ENCODE results near the gene ZBED3.

ZBED3 gene

DNA sequence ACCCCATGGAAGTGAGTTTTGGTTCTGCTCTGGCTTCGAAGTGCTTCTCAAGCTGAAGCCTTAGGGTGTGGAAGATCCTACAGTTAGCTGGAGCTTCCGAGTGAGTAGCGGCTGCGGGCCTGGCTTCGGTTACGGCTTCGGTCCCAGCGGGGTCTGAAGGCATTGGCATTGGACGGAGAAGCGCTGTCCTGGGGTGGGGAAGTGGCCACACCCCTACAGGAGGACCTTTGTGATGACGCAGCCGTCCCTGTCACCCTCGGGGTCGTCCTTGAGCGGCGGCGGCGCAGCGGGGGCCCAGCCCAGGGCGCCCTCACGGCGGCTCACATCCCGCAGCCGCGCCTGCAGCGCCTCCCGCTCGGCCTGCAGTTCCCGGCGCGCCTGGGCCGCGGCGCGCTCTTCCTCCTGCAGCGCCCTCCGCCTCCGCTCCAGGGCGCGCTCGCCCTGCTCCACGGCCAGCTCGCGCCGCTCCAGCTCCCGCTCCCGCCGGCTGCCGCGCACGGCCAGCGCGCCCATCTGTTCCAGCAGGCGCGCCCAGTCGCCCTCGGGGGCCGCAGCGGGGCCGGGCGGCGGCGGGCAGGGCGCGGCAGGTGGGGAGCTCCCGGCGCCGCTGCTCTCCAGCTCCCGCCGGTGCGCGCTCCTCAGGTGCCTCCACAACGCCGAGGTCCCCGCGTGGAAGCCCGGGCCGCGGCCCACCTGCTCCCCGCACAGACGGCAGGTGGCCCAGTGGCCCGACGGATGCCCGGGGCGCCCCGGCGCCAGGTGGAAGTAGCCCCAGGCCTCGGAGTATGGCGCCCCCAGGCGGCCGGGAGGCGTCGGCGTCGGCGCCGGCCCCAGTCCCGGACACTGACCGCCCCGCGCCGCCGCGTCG is 9.9 kb downstream of the ZBED3 start:
- DNase-seq: peak in 11 of 14 donors; percentile 26 to 77 (median 59)

DNA sequence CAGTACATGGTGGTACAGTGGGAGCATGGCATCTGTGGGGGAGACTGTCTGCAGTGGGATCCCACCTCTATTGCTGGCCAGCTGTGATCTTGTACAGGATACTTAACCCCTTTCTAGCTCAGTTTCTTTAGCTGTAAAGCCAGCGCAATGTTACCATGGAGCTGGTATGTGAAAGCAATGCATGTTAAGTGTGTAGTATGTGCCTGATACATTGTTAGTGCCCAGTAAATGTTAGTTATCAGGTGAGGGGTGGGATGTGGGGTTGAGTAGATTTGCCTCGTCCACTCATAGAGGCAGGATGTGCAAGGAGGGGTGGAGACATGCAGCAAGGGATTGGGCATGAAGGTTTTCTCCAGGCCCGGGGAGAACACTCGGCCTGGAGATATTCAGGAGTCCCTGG is 12.3 kb downstream of the ZBED3 start:
- DNase-seq: no peak

DNA sequence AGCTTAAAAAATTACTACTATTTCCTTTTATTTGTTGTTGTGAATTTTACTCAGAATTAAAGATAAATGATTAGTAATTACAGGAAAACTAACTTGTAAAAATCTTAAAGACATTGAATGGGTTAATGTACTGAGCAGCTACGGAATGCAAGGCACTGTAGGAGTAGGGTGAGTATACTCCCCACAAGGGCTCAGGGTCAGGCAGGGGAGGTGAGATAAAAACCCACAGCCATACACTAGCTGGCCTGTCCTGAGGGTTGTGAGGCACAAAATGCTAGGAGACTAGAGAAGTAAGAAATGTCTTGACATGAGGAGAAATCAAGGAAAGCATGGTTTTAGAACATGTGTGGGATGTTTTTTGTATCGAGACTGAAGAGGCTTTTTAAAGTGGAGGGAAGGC is 13.4 kb downstream of the ZBED3 start:
- no peak for DNase-seq

DNA sequence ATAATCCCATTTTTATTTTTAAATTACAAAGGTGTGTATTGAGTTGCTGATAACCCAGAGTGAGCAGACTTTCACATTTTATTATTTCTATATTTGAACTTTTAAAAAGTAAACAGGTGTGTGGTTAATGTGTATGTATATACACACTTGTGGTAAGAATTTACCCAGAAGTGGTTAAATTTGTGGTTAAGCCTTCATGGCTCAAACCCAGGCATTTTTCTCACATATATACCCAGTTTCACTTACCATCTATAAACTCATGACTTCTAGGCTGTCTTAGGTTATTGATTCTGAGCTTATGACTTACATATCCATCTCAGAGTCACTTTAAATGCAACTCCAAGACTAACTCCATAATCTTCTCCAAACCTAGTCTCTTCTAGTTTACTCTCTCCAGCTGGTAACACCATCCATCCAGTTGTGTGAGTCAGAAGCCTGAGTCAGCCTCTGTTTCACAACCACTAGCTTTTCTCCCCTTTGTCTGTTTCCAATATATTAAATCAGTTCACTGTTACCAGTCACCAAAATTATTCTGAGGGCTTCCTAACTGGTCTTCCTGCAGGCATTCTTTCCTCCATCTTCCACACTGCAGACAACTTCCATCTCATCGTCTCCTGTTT is 20.2 kb downstream of the ZBED3 start:
- DNase-seq: no peak

DNA sequence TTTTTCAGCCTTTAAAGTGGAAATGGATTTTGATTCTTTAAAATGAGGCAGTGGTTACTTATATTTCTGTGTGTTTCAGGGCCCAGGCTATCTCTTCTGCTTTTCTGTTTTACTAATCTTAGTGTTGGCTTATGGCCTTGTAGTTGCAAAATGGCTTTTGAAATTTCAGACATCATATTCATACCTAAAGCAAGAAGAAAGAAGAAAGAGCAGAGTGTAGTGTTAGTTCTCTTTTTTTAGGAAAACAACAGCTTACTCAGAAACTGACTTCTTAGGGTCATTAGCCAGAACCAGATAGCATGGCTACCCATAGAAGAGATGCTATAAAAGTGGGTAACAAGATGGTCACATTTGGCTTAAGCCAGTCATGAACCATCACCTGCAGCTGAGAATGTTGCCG is 20.9 kb downstream of the ZBED3 start:
- no peak for DNase-seq

DNA sequence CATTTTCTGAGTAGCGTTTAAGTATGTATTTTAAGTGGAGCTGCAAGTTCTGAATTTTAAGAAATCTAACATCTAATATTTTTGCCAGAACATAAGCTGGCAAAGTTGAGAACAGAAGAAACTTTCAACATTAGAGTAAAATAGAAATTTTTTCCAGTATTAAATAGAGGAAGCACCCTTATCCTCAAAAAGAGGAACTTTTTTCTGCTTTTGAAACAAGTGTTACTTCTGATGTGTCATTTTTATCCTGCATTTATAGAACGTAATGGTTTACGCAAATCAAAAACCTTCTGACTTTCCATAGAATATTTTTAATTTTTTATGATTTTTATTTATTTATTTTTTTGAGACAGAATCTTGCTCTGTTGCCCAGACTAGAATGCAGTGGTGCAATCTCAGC is 21.8 kb downstream of the ZBED3 start:
- DNase-seq: no peak

DNA sequence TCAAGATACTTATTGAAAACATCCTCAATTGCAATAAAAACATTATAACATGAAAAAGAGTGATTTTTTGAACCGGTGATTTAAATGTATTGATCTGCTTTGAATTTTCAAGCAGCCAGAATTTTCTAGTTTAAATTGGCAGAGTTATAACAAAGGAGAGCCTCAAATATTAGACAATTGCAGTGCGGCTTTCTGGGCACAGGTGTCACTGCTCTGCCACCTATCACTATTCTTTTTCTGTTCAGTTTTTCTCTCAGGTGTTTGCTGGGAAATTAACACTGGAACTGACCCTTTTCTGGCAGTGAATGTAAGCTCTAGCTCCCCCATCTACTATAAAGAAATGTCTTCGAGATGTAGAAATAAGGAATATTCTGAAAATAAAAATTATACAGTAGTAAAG is 23.0 kb downstream of the ZBED3 start:
- no peak for DNase-seq

DNA sequence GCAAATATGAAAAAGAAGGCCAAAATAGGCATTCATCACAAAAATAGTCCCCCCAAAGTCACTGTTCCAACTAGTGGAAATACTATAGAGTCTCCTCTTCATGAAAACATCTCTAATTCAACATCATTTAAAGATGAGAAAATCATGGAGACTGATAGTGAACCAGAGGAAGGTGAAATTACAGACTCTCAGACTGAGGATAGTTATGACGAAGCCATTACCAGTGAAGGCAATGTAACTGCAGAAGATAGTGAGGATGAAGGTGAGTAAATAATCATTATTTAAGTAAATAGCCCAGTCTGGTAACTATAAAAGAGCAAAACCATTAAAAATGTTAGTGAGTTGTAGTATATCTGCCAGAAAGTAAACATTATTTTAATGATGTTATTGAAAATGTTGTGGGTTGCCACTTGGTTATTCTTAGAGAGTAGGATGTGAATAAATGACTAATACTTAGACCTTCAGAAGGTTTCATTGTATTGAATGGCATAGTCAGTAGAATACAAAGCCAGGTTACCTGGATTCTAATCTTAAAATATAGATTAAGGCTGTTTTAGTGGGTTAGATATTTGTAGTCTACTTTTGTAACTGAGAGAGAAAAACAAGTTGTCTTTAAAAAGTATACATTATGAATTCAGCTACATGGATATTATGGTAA is 40.5 kb downstream of the ZBED3 start:
- DNase-seq: no peak

DNA sequence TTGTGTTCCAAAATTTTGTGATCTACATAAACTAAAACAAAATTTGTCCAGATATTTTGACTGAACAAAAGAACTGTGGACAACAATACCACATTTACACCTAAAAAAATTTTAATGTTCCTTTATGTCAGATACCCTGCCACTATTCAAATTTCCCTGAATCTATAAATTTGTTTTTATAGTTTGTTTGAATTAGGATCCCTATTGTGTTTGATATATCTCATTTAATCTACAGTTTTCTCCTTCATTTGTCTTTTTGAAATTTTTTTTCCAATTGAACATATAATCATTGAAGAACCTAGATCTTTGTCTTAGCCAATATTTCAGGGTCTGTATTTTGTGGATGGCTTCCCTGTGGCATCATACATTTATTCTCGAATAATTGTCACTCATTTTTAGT is 51.1 kb downstream of the ZBED3 start:
- no peak for DNase-seq

DNA sequence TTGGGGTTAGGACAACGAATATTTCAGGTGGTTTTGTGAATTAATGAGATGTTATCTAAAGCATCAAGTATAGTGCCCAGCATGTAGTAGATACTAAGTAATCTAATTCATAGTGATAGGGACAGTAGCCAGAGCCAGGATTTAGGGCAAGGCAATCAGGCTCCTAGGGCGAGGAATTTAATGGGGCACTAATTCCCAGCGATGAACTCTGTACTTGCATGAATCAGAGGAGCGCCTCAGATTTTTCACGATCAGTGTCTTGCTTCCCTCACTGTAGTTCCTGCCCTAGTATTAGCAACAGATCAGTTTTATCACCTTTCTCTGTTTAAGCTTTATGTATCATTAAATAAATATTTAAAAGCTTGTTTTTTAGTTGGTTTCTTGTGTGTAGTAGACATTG is 53.7 kb downstream of the ZBED3 start:
- DNase-seq: no peak

DNA sequence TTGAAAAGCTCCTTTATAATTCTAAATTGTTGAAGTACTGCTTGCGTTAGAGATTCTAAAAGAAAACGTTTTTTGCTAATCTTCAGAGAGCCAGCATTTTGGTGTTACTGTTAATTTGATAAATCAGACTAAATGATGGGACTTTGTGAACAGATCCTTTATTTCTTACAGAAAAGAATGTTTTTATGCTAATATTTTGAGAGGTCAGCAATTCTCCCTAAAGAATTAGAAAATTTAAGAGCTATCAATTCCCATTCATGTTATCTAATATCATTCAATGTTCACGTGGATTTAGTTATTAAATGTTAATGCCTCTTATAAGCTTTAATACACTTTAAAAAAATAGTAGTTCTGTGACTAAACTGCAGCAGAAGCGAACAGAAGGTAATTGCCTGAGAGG is 54.5 kb downstream of the ZBED3 start:
- DNase-seq: no peak

DNA sequence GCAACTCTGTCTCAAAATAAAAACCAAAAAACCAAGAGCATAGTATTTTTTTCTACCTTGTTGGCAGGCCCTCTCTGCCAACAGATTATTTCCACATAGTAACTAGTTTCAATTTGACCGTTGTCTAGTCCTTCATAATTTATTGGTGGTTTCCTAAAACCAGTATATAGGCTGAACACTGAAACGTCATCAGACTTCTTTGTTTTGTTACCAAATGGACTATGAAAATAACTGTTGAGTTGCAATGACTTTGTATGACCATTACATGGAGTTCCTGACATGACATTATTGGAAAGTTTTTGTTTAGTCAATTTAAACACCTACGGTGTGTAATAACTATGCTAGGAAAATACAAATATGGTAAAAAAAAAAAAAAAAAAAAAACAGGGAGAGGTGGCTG is 55.2 kb downstream of the ZBED3 start:
- DNase-seq: no peak

DNA sequence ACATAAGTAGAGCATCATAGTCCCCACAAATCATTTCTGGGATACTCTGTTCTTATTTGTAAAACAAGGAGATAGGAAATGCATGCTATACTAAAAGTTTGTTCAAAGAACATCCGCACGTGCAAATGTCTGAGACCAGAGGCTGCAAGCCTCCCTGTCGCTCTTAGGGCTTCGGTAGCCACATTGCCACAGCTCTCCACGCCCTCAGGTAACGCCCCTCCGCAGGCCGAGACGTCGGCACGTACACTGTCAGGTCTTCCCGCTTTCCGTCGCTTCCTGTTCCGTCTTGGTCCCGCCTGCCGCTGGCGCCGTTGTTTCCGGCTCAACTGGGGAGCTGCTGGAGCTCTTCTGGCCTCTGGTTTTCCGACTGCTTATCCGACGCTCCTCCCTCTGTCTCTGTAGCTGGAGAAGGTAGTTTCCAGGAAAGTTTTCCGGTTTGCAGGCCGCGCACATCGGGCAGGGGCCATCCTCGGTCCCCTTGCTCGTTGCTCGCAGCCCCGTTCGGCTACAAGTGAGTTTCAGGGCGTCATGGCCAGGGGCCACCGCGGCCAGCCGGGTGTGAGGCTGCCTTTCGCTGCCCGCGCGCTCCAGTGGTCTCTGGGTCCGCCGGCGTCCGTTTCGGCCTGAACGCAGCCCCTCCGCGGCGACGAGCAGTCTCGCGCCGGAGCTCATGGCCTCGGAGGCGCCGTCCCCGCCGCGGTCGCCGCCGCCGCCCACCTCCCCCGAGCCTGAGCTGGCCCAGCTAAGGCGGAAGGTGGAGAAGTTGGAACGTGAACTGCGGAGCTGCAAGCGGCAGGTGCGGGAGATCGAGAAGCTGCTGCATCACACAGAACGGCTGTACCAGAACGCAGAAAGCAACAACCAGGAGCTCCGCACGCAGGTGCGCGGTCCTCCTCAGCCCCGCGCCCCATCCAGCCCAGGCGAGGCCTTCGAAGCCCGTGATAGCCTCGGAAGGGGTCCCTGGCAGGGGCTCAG is 56.7 kb downstream of the ZBED3 start, which contains the start of gene AGGF1:
Gene AGGF1, plus strand, starts transcription at position 308 of the 975 bp plus-strand sequence. Its CDS starts 363 bp downstream, at position 671.
- peak; percentile 37 to 92 (median 86) for DNase-seq

DNA sequence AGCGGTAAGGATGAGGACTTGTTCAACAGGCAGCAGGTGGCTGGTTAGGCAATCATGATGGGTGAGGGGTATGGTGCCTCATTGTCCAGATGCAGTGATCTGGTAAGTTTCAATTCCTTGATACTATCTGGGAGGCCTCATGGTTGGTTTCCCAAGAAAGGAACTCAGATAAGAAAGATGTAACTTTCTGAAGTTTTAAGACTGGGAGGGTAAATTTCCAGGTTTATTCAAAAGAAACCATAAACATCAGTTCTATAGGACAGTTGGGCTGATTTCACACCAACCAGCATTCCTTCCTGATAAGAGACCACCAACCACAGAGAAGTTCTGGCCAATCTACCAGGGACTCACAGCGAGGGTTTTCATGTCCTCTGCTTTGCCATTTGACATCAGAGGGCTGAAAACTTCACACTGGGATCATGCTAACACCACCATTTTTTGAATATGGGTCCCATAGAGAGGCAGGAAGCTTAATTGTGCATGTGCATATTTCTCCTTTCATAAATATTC is 57.7 kb downstream of the ZBED3 start:
- peak in 1 of 14 donors; percentile 6 for DNase-seq

DNA sequence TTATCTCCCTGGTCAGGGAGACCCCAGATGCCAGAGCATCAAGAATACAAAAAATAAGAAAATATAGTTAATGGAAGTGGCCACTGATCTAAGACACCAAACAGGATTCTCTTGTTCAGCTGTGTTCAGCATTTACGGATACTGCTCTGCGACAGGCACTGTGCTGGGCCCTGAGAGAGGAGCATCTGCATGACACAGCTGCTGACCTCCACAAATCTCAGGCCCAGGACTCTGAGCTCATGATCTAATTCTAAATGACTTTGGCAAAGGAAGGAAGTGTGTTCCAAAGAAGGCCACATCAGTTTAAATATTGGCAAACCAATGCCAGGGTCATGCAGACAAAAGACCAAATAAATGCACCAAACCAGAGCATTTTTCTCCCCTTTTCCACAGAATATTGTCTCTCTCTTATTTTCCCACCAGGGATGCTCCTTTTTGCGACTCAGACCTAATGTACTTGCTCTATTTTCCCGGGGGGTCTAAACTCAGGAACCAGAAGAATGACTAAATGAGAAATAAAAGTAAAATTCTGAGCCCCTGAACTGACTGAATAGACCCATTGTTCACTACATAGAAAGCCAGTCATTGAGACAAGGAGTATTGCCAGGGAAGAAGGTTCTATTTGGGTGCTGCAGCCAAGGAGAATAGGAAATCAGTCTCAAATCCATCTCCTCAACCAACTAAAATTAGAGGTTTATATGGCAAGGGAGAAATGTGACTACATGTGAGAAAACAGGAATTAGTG is 58.3 kb downstream of the ZBED3 start:
- peak in 3 of 14 donors; percentile 4 to 24 (median 9) for DNase-seq

DNA sequence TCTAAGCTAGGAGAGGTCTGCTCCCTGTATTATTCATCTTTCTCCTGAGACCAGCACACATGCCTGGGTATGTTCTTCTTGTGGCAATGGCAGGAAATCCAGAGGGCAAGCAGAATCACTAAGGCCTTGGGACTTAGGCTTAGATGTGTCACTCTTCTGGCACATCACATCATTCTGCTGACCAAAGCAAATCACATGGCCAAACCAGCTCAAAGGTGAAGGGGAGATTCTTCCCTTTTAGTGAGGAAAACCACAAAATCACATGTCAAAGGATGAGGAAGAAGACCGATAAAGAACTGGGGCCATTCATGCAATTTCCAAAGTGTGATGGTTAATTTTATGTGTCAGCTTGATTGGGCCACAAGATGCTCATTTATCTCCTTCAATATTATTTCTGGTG is 62.6 kb downstream of the ZBED3 start:
- no peak for DNase-seq

DNA sequence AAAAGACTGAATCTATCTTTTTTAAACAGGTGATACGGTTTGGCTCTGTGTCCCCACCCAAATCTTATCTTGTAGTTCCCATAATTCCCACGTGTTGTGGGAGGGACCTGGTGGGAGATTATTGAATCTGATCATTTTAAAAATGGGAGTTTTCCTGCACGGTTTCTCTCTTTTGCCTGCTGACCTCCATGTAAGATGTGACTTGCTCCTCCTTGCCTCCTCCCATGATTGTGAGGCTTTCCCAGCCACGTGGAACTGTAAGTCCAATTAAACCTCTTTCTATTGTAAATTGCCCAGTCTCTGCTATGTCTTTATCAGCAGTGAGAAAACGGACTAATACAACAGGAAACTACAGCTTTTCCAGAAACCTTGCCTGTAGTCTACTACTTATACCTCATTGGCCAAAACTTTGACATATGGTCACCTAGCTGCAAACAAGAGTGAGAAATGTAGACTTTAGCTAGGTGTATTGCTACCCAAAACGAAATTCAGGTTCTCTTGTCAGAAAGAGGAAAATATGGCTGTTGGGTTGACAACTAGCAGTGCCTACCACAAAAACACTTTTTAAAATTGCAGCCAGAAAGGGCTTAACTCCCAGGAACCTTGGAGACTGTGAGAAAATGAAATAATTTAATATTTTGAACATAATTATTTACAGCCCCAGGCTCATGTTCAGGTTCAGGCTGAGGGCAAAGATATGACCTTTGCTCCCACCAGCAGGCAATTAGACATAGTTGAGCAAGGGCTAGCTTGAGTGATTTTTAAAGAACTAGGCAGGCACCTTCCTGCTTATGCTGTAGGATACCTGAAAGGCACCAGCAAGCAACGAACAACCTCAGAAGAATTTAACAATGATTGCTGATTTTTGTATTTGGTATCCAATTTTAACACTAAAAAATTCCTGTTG is 64.3 kb downstream of the ZBED3 start:
- DNase-seq: no peak
